GM21390 (cell line): ENCODE data around the gene TRIM42.
A peak's percentile ranks its signal among the peaks of the same experiment; 100 is the strongest.

Experiments
- ATAC-seq: cut with Tn5 transposase; IDR thresholded peaks from one replicate; pipeline ENCODE4 v1.9.1; 2021; ENCODE audit not compliant: unreplicated experiment

Gene TRIM42

DNA sequence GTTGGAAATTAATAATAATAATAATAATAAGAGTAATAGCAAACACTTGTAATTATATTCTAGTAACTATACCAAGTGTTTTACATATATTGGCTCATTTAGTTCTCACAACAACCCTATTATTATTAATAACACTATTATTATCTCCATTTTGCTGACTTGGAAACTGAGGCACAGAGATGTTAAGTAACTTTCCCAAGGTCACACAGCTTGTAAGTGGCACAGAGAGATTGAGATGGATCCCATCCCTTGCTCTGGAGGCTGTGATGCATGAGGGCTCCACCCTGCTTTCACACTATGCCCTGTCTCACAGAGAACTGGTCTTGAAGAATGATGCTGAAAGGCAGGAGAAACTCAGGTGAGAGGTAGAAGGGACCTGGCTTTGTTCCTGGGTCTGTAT, 31.9 kb downstream of the TRIM42 start:
- ATAC-seq, result no peak

DNA sequence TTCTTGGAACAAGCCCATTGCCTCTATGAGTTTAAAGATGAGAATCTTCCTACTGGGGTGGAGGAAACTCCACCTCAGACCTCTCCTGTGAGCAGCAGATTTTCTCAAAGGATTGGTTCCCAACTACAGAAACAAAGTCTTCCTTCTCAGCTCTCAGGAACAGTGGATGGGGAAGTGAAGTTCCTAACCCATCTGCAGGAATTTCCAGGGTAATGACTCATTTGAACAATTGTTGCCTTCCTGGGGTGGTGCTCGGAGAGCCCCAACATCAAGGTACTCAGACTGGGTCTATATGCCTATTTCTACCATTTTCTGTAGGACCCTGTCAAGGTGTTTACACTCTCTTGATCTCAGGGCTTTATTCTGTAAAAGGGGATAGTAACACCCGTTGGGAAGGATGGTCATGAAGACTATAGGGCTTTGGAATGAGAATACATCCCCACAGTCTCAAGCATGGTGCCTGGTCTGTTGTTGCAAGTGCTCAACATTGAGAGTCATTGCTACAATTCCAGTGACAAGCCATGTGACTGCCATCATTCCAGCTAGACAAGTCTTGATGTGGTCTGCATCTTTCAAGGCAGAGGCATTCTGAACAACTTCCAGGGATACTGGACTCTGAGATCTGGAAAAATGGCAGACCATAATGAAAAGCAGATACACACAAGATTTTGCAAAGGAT, 33.0 kb downstream of the TRIM42 start:
- ATAC-seq, result no peak

DNA sequence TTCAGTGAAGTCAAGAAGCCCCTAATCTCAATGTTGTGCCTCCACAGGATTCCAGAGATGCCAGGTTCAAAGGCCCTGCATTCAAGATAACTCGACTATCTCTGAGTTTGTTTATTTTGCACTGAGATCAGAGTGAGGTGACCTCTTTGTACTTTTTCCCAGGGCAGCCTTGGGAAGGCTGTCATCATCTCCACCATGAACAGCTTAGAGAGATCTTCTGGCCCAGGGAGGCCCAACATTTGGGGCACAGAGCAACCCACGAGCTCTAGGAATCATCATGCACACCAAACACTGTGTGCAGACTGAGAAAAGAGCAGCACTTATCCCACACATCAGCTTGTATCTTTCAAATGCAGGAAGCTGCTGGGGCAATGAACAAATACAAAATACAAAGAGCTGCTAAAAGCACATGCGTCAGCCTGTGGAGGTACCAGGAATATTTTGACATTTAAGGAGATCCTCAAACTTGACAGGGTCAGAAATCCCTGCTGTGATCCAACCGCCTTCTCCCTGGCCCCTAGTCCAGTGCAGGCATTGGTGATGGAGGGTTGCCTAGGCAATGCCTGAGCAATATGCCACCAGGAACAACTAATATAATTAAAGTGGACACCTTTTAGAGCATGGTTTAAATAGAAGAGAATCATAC, 33.6 kb downstream of the TRIM42 start:
- no peak for ATAC-seq

DNA sequence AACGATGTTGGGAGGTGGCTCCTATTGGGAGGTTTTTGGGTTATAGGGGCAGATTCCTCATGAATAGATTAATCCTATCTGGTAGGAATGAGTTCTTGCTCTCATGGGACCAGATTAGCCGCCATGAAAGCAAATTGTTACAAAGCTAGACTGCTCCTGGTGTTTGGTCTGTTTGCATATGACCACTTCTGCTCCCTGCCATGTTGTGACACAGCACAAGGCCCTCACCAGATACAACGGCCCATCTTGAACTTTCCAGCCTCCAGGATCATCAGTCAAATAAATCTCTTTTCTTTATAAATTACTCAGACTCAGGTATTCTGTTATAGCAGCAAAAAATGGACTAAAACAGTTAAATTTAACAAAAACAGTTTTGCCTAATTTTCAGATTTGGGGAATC, 34.4 kb downstream of the TRIM42 start:
- ATAC-seq, result no peak

DNA sequence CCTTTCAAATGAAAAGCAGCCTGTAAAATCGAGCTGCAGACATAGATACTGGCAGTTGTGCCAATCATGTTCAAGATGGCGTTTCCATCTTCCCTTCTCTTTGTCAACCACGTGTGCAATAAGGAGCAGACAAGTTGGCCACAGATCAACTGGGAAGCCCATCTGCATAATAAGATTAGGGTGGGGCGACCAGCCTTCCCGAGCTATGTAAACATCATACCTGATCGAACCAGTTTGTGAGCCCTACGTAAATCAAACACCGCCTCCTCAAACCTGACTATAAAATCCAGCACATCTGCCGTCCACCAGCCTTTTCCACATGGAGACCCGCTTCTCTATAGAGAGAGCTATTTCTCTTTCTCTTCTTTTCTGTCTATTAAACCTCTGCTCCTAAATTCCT, 37.2 kb downstream of the TRIM42 start:
- ATAC-seq, result no peak

DNA sequence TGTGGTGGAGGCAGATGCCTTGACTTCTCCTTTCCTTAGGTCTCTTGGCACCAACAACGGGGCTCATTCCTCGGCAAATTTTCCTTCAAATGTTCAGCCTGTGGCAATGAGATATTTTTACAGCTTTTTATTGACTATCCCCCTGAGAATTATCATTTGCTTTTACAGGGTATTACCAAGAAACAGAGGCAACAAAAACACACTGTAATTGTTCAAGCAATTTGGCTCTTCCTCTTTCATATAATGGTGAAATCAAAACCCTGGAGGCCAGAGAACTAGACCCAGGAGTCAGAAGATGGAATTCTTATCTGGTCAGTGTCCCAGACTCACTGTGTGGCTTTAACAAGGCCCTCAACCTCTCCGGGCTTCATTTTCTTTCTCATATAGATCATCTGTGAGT, 40.1 kb downstream of the TRIM42 start:
- no peak for ATAC-seq

DNA sequence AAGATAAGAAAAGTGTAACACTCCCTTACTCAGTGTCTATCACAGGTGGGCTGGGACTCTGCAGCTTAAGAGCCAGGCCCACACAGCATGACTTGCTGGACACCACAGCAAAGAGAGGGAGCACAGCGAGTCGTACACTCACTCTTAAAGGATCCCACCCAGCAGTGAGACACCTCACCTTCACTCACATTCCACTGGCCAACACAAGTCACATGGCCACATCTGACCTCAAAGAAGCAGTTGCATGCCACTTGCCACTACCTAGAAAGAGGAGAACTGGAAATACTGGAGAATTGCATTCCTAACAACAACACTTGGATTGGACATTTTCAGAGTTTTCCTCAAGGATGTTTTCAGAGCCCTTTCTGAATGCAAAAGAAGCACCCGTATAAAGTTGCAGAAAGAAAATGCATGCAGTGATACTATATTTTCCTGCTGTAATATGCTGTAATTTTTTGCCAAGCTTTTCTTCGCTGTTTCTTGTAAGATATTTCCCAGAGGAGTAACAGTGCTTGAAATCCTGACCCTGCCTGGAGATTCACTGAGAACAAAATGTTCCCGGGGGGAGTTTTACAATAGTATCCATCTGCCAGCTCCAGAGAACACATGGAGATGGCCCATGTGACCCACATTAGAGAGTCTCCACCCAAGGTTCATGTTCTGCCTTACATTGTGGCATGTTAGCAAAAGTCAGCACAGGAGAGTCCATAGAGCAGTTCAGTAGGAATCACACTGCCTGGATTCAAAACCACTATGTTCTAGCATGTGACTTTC, 42.2 kb downstream of the TRIM42 start:
- no peak for ATAC-seq

DNA sequence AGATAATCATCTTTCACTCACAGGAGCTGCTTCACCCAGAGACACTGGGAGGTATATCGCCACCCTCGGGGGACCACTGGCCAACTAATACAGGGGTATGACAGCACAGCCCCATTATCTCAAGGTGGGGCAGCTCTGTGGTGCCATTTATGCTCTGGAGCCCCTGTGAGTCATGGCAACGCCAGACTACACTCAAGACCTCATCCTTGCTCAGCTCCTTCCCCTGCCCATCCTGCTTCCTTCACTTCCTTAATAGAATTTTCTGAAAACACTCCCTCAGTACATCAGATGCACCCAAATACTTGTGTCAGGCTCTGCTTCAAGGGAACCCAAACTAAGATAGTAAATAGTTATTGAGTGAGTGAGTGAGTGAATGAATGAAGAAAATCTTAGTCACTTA, 45.7 kb downstream of the TRIM42 start:
- no peak for ATAC-seq

DNA sequence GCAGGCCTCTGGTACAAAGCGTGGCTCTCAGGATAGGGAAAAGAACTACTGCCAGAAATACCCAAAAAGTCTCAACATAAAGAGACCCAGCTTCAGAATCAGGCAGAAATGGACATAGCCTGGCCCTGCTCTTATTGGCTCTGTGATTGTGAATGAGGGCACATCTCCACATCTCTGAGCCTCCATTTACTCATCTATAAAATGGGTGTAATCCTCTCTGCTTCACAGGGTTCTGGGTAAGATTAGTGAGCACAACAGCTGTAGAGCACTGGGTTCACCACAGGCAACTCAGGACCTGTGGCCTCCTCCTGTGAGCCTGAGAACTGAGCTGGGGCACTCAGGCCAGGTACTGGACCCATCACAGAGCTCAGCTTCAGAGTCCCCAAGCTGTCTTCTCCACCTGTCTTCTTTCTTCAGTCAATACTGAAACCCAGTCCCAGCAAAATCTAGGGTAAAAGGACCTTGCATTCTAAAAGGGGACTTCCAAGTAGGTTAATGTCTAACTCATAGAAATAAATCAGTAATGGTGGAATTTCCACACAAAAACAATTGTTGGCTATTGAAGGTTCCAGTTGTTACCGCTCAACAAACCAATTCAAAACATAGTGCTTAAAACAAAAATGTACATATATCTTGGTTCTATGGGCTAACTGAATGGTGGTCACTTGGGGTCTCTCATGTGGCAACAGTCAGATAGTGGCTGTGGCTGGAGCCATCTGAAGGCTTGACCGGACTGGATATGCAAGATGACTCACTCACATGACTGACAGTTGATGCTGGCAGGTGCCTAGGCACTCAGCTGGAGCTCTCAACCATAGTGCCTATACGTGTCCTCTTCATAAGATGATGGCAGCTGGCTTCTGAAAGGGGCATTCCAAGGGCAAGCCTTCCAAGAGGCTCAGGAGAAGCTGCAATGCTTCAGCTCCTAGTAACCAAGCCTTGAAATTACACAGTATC, 47.3 kb downstream of the TRIM42 start:
- ATAC-seq, result peak; percentile 69

DNA sequence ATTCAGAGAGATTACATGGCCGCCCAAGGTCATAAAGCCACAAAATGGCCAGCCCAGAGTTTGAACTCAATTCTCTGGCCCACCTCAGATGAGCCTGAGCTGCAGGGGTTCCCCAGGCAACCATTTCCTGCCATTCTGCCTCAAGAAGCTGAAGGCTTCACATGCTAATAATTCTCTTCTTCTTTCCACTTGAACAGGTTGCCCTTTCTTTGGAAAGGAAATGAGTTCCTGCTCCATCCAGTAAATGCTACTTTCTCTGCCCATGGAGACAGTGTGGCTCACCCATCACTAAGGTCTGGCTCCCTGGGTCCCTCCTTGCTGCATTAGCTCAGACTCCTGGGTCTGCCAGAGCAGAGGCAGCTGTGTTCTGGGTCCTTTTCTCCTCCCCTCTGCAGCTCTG, 48.2 kb downstream of the TRIM42 start:
- ATAC-seq, result no peak

DNA sequence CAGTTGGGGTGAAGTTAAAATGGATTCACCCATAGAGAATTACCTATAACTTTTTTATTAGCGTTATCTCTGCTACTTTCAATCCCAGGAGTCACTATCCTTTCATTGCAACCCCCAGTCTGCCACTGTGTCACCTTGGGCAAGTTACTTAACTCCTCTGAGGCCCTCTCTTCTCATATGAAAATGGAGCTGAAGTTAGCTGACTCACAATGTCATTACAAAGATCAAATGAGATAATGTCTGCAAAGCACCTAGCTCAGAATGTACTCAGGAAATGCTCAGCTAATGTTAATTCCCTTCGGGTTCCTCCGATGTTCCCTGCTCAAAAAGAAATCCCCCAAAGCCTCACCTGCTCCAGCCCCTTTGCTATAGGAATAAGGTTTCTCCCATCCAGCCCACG, 50.0 kb downstream of the TRIM42 start:
- ATAC-seq, result no peak

DNA sequence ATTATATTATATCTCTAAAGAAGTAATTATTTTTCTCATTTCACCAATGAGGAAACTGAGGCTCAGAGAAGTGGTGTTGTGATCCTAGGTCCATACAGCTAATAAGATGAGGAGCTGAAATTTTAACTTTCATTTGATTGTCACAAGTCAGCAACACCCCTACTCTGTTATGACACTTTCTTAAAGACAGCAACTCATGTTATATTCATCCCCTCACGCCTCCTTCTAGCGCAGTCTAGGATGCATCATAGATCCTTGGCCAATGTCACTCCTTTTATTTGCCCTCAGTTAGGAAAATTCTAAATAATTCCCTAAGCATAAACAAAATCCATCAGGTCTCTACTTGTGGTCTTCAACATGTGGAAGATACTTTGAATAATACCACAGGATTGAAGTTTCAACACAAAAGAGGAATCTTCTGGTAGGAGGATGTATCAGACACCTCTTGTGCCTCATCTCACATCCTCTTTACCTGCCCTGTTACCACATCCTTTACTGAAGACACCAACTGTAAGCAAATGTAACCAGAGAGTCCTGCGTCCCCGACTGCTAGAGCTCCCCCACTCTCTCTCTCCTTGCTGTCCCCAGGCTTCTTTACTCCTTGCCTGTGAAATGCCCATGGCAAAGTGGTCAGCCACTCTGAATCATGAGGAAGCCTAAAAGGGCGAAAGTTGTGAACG, 53.7 kb downstream of the TRIM42 start:
- ATAC-seq, result peak; percentile 75

DNA sequence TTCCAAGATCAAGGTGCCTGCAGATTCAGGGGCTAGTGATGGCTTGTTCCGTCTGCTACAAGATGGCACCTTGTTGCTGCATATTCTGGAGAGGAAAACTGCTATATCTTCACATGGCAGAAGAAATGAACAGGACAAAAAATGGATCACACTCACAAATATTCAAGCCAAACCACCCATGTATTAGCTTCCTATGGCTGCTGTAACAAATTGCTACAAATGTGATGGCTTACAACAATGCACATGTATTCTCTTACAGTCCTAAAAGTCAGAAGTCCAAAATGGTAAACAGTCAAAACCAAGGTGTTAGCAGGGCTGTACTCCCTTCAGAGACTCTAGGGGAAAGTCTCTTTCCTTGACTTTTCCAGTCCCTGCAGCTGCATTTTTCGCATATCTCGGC, 55.8 kb downstream of the TRIM42 start:
- no peak for ATAC-seq

DNA sequence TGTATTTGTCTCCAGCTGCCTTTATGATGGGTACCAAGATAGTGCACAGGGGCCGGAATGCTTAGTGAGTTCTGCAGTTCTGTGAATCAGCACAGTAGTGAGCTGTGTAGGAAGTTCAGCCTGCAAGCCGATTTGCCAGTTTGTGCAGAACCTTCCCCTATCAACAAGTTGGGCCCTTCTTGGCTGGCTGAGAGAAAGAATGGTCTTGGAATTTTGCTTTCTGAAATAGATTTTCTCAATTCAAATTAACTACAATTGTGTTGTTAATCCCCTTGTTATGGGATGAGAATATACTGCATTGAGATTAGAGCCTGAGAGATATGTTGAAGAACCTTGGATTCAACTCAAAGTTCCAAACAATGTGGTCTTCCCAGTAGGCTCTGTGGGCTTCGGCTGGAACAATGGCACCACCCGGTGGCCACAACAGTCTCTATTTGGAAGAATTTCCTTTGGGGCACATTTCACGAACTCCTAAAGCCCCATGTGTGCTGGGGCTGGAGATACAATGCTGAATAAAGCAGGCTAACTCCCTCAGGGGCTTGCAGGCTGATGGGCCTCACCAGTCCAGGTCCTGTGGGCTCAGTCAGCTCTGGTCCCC, 59.1 kb downstream of the TRIM42 start:
- no peak for ATAC-seq

DNA sequence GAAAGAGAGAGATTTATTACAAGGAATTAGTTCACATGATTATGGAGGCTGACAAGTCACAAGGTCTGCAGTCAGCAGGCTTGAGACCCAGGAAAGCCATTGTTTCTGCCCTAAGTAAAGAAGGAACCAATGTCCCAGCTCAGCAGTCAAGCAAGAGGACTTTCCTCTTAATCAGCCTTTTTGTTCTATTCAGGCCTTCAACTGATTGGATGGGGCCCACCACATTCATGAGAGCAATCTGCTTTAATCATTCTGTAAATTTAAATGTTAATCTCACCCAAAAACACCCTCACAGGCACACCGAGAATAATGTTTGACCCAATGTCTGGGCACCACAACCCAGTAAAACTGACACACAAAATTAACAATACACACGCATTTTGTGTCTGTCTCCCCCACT, 64.3 kb downstream of the TRIM42 start:
- ATAC-seq, result no peak

DNA sequence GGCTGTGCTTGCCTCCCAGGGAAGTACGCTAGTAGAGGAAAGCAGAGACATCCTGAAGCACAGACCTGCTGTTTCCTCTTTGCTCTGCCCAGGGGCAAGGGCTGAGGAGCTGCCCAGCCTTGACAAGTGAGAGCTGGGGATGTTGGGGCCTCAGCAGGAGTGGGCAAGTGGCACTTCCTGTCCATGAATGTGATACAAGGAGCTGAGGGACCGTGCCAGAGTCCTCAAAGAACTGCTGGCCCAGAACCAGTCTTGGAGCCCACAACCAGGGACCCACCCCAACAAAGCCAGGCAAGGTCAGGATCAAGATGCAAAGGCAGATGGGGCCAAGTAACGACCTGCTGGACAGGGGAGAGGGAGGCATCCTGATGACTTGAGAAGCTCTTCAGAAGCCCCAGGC, 70.3 kb downstream of the TRIM42 start:
- ATAC-seq, result no peak

DNA sequence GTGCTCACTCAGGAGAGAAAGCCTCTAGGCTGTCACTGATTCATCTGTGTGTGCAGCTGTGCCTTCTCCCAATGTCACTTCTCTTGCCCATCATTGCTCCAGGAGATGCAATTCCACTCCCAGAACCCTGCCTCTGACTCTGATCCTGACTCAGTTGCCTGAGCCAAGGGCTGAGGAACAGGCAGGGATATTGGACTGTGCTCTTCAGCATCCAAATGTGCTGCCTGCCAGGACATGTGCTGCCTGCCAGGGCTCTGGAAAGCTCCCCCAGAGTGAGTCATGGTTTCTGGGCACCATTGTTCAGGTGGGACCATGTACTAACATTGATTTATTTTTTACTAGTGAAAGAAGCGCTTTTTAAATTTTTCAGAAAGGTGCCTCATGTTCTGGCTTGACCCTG, 71.0 kb downstream of the TRIM42 start:
- ATAC-seq, result no peak
